Measurements from ENCODE around the gene KRTAP10-11. TPM values are rescaled to one million over a fixed set of nuclear protein-coding genes. Genes with fewer than 3 reads are reported as not detected.

Gene KRTAP10-11
- total and polyA plus RNA-seq, 2 of the 8 experiments (the other 6 are each of a cell fraction or from before 2014, with no cell fraction given): not detected

DNA sequence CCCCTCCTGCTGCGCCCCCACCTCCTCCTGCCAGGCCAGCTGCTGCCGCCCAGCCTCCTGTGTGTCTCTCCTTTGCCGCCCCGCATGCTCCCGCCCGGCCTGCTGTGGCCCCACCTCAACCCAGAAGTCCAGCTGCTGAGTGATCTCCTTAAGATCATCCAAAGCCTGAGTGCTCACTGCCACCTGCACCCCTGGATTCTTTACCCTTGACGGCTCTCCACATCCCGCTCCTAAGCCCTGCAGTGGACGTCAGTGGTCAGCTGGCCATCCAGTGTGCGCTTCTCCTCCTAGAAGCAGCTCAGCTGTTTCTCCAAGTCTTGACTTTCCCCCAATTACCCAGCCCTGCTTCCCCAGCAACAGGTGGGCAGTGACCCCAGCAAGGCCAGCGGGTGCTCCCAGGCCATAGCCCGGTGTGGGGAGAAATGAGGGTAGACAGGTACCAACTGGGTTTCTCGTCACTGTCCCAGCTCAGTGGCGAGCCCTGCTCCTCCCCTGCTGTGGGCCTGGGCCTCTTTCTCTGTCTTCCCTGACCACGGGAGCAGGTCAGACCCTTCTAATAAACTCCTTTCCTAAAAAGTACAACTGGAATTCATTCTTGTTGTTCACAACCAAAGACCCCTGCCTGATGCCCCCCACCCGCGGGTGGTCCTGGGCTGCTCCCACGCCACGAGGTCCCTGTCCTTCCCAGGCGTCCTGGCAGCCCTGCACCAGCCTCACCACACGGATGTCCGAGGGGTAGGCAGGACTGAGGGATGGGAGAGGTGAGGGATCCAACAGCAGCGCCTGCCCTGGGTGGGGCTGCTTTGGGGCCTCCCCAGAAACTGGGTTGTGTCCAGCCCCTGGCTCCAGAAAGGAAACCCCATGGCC is 44.4 kb upstream of the KRTAP10-11 start (continued):
- TF ChIP-seq KDM1A (IDR thresholded peaks at IDR 0.05; ENCODE audit: borderline replicate concordance, low read length) (no peak), BCL11A (IDR thresholded peaks at IDR 0.05; ENCODE audit: low read depth in 2 of 2, low read length in 2 of 2) (no peak)
- TF ChIP-seq, protein P1, sequence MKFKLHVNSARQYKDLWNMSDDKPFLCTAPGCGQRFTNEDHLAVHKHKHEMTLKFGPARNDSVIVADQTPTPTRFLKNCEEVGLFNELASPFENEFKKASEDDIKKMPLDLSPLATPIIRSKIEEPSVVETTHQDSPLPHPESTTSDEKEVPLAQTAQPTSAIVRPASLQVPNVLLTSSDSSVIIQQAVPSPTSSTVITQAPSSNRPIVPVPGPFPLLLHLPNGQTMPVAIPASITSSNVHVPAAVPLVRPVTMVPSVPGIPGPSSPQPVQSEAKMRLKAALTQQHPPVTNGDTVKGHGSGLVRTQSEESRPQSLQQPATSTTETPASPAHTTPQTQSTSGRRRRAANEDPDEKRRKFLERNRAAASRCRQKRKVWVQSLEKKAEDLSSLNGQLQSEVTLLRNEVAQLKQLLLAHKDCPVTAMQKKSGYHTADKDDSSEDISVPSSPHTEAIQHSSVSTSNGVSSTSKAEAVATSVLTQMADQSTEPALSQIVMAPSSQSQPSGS (IDR thresholded peaks at IDR 0.05; ENCODE audit: low read length): no peak
- TF ChIP-seq, protein P2, sequence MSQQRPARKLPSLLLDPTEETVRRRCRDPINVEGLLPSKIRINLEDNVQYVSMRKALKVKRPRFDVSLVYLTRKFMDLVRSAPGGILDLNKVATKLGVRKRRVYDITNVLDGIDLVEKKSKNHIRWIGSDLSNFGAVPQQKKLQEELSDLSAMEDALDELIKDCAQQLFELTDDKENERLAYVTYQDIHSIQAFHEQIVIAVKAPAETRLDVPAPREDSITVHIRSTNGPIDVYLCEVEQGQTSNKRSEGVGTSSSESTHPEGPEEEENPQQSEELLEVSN (IDR thresholded peaks at IDR 0.05): no peak
